ENCODE results near the gene BHLHE23.

BHLHE23 gene

DNA sequence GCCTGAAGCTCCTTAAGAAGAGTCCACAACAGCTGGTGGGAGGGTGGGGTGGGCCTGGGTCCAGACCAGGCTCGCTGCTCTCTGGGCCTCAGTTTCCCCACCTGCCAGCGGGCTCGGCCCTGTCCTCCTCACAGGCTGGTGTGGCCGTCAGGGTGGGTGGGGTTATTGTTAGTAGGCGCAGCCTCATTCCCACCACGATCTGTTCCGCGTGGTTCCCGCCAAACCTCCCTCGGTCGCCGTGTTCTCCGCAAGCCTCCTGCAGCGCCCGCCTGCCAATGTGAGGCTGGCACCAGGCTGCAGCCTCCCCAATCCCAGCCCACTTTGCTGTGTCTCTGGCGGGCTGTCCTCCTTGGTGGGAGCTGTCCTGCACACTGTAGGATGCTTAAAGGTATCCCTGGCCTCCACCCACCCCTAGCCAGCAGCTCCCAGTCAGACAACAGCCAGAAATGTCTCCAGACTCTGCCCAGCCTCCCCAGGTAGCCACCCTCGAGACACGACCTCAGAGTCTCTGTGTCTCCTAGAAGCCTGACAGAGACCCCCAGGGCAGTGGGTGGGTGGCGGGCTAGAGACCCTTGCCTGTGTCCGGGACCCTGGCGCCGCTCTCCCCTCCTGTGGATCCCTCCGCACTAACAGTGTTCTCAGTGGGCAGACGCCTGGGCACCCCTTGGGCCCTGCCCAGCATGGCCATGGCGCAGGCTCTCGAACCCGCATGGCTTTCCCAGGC lies 39.0 kb downstream of the BHLHE23 start:
- no peaks in the 10 kb centered on the region for H3K9me3 ChIP-seq (ENCODE audit: control insufficient read depth, low read length)
- no peak overlapping the region for H3K27ac ChIP-seq (ENCODE audit: insufficient read depth, low read depth, low read length, poor library complexity, severe bottlenecking)
- 93 to 94% methylated on average over 27 of the region's 27 CpGs for WGBS, 2 experiments
- H3K4me1 ChIP-seq (ENCODE audit: control insufficient read depth, insufficient read depth, low read length) = peaks cover 9% of the 10 kb centered on the region
- no peaks in the 10 kb centered on the region for H3K36me3 ChIP-seq (ENCODE audit: control insufficient read depth, insufficient read depth, low read length)
- H3K4me3 ChIP-seq (ENCODE audit: insufficient read depth, low read depth, low read length) = no peak overlapping the region
- peaks cover 12% of the 10 kb centered on the region for H3K27me3 ChIP-seq (ENCODE audit: control insufficient read depth, insufficient read depth, low read length, poor library complexity, severe bottlenecking)

DNA sequence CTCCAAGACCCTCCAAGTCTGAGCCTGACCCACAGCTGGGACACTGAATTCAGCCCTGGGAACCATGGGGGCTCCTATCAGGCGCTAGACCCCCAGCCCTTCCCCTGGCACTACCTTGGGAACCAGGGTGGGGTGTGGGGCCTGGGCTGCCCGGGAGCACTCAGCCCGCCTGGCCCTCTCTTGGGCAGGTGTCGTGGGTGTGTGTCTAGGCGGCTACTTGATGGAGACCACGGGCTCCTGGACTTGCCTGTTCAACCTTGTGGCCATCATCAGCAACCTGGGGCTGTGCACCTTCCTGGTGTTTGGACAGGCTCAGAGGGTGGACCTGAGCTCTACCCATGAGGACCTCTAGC lies 39.6 kb downstream of the BHLHE23 start:
- Histone ChIP-seq H3K4me1 (ENCODE audit: control insufficient read depth, insufficient read depth, low read length) (peaks cover 3% of the 10 kb centered on the region), H3K4me3 (ENCODE audit: insufficient read depth, low read depth, low read length) (no peak overlapping the region), H3K9me3 (ENCODE audit: control insufficient read depth, low read length) (no peaks in the 10 kb centered on the region), H3K36me3 (ENCODE audit: control insufficient read depth, insufficient read depth, low read length) (no peaks in the 10 kb centered on the region), H3K27me3 (ENCODE audit: control insufficient read depth, insufficient read depth, low read length, poor library complexity, severe bottlenecking) (peaks cover 6% of the 10 kb centered on the region), H3K27ac (ENCODE audit: insufficient read depth, low read depth, low read length, poor library complexity, severe bottlenecking) (no peak overlapping the region)
- WGBS, 2 experiments = 84 to 88% methylated on average over 6 of the region's 6 CpGs

DNA sequence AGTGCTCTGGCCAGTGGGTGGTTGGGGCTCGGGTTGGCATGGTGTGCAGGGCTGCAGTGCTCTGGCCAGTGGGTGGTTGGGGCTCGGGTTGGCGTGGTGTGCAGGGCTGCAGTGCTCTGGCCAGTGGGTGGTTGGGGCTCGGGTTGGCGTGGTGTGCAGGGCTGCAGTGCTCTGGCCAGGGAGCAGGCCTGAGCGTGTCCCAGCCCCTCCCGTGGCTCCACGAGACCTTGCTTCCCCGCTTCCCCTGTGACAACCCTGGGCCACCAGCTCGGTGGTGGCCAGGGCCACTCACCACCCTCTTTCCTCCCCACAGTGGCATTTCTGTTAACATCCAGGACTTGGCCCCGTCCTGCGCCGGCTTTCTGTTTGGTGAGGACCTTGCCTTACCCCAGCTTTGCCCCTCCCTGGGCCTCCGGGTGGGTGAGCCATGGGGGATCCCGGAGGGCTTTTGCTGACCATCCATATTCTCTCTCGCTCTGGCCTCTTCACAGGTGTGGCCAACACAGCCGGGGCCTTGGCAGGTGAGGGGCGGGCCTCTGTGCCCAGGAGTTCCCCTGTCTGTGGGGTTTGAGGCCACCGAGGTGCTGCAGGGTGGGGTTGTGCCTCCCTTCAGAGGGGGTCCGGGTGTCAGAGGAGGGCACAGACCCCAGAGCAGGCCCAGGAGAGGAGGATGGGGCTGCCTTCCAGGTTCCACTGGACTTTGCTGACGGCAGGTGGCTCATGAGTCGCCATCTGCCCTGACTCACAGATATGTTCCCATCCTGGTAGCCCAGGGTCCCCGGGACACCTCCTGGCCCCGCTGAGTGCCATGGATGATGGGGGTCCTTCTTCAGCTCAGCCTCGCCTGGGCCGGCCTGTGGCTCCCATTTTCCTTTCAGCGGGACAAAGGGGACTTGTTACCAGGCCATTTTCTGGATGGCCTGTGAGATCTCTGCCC lies 40.3 kb downstream of the BHLHE23 start:
- H3K27me3 ChIP-seq (ENCODE audit: control insufficient read depth, insufficient read depth, low read length, poor library complexity, severe bottlenecking) = peaks cover 3% of the 10 kb centered on the region
- H3K9me3 ChIP-seq (ENCODE audit: control insufficient read depth, low read length) = no peaks in the 10 kb centered on the region
- 94 to 95% methylated on average over 26 of the region's 27 CpGs for WGBS, 2 experiments
- H3K36me3 ChIP-seq (ENCODE audit: control insufficient read depth, insufficient read depth, low read length) = no peaks in the 10 kb centered on the region
- H3K4me3 ChIP-seq (ENCODE audit: insufficient read depth, low read depth, low read length) = no peak overlapping the region
- H3K4me1 ChIP-seq (ENCODE audit: control insufficient read depth, insufficient read depth, low read length) = peaks cover 3% of the 10 kb centered on the region
- H3K27ac ChIP-seq (ENCODE audit: insufficient read depth, low read depth, low read length, poor library complexity, severe bottlenecking) = no peak overlapping the region

DNA sequence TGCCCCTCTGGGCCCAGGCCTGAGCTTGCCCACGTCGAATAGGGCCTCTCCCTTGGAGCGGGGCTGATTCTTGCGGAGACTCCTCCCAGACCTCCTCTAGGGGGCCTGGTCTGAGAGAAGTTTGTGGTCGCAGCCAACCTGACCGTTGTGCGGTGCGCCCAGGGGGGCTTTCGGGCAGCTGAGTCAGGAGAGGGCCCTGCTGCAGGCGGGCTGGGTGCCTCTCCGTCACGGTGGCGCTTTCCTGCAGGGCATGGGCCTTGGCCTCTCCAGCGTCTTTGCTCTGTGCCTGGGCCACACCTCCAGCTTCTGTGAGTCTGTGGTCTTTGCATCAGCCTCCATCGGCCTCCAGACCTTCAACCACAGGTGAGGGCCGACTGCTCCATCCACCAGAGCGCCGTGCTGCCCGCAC lies 41.4 kb downstream of the BHLHE23 start:
- no peaks in the 10 kb centered on the region for H3K4me1 ChIP-seq (ENCODE audit: control insufficient read depth, insufficient read depth, low read length)
- H3K27me3 ChIP-seq (ENCODE audit: control insufficient read depth, insufficient read depth, low read length, poor library complexity, severe bottlenecking) = no peaks in the 10 kb centered on the region
- H3K36me3 ChIP-seq (ENCODE audit: control insufficient read depth, insufficient read depth, low read length) = no peaks in the 10 kb centered on the region
- 79 to 81% methylated on average over 19 of the region's 19 CpGs for WGBS, 2 experiments
- H3K9me3 ChIP-seq (ENCODE audit: control insufficient read depth, low read length) = no peaks in the 10 kb centered on the region
- no peak overlapping the region for H3K27ac ChIP-seq (ENCODE audit: insufficient read depth, low read depth, low read length, poor library complexity, severe bottlenecking)
- H3K4me3 ChIP-seq (ENCODE audit: insufficient read depth, low read depth, low read length) = no peak overlapping the region

DNA sequence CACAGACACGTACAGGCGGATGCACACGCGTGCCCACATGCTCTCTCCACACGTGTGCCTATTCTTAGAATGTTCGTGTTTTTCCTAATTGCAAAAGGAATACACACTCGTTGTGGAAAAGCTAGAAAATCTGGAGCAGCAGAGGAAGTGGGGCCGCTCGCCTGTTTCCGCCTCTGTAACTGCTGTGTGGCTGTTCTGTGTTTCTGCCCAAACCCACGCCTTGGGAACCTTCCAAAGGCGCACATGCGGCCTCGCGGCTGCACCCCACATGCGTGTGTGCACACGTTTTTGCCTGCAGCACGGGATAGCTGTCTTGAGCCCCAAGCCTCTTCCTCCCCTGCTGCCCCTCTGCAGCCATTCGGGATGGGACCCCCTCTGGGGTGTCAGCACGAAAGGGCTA lies 42.1 kb downstream of the BHLHE23 start:
- H3K36me3 ChIP-seq (ENCODE audit: control insufficient read depth, insufficient read depth, low read length) = no peaks in the 10 kb centered on the region
- H3K27ac ChIP-seq (ENCODE audit: insufficient read depth, low read depth, low read length, poor library complexity, severe bottlenecking) = no peak overlapping the region
- no peaks in the 10 kb centered on the region for H3K27me3 ChIP-seq (ENCODE audit: control insufficient read depth, insufficient read depth, low read length, poor library complexity, severe bottlenecking)
- H3K9me3 ChIP-seq (ENCODE audit: control insufficient read depth, low read length) = no peaks in the 10 kb centered on the region
- 92 to 94% methylated on average over 20 of the region's 20 CpGs for WGBS, 2 experiments
- H3K4me3 ChIP-seq (ENCODE audit: insufficient read depth, low read depth, low read length) = no peak overlapping the region
- no peaks in the 10 kb centered on the region for H3K4me1 ChIP-seq (ENCODE audit: control insufficient read depth, insufficient read depth, low read length)

DNA sequence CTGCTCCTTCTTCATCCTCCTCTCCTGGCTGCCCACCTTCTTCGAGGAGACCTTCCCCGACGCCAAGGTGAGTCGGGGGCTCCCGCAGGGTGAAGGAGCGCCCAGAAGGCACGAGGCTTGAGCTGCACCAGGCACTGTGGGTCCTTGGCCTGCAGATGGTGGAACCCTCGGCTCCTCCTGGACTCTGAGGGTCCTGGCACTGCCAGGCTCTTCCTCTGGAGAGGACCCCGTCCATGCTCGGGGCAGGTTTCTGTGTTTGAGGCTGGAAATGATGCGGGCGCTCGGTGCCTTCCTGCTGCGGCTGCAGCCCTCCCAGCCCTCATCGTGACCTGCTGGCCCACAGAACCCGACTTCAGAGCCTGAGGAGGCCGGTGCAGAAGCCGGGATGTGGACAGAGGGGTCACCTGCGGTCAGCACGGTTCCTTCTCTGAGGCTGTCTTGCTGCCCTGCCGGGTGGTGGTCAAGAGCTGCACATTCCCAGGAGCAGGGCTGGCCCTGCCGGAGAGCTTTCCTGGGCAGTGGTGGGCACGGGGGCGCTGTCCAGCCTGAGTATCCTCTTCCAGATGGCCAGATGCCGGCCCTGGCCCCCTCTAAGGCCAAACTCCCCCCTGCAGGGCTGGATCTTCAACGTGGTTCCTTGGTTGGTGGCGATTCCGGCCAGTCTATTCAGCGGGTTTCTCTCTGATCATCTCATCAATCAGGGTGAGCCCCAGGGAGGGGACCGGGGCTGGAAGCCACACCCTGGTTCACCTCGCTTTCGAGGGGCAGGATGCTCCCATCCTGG lies 43.0 kb downstream of the BHLHE23 start:
- 94% methylated on average over 32 of the region's 32 CpGs for WGBS, 2 experiments
- no peaks in the 10 kb centered on the region for H3K9me3 ChIP-seq (ENCODE audit: control insufficient read depth, low read length)
- no peaks in the 10 kb centered on the region for H3K4me1 ChIP-seq (ENCODE audit: control insufficient read depth, insufficient read depth, low read length)
- no peaks in the 10 kb centered on the region for H3K36me3 ChIP-seq (ENCODE audit: control insufficient read depth, insufficient read depth, low read length)
- no peaks in the 10 kb centered on the region for H3K27me3 ChIP-seq (ENCODE audit: control insufficient read depth, insufficient read depth, low read length, poor library complexity, severe bottlenecking)
- no peak overlapping the region for H3K4me3 ChIP-seq (ENCODE audit: insufficient read depth, low read depth, low read length)
- H3K27ac ChIP-seq (ENCODE audit: insufficient read depth, low read depth, low read length, poor library complexity, severe bottlenecking) = no peak overlapping the region

DNA sequence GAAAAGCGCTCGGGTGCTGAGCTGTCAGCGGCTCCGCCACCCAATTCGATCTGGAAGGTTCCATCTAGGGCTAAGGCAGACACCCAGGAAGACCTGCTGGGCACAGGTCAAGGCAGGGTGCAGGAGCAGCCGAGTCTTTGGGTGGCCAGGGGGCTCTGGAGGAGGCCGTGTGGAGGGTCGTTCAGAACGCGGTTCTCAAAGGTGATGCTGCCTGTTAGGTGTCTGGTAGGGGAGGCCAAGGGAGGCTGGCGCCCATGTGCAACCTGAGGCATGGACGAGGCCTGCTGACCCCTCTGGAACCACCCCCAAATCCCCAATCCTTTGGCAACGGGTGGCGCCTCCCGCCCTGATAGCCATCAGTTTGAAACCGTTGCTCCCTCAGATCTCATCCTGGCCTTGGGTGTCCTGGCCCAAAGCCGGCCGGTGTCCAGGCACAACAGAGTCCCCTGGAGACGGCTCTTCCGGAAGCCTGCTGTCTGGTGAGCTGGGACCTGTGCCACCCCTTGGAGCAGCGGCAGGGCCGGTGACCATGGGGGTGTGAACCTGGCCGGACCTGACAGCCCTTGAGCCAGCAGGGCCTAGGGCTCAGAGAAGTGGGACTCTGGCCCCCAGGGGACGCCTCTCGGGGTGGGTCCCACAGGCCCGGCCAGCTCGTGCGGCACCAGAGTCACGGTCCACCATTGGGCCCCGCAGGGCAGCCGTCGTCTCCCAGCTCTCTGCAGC lies 43.7 kb downstream of the BHLHE23 start:
- H3K4me1 ChIP-seq (ENCODE audit: control insufficient read depth, insufficient read depth, low read length) = no peaks in the 10 kb centered on the region
- 90 to 91% methylated on average over 32 of the region's 32 CpGs for WGBS, 2 experiments
- H3K27me3 ChIP-seq (ENCODE audit: control insufficient read depth, insufficient read depth, low read length, poor library complexity, severe bottlenecking) = no peaks in the 10 kb centered on the region
- H3K4me3 ChIP-seq (ENCODE audit: insufficient read depth, low read depth, low read length) = no peak overlapping the region
- H3K27ac ChIP-seq (ENCODE audit: insufficient read depth, low read depth, low read length, poor library complexity, severe bottlenecking) = no peak overlapping the region
- H3K36me3 ChIP-seq (ENCODE audit: control insufficient read depth, insufficient read depth, low read length) = no peaks in the 10 kb centered on the region
- no peaks in the 10 kb centered on the region for H3K9me3 ChIP-seq (ENCODE audit: control insufficient read depth, low read length)

DNA sequence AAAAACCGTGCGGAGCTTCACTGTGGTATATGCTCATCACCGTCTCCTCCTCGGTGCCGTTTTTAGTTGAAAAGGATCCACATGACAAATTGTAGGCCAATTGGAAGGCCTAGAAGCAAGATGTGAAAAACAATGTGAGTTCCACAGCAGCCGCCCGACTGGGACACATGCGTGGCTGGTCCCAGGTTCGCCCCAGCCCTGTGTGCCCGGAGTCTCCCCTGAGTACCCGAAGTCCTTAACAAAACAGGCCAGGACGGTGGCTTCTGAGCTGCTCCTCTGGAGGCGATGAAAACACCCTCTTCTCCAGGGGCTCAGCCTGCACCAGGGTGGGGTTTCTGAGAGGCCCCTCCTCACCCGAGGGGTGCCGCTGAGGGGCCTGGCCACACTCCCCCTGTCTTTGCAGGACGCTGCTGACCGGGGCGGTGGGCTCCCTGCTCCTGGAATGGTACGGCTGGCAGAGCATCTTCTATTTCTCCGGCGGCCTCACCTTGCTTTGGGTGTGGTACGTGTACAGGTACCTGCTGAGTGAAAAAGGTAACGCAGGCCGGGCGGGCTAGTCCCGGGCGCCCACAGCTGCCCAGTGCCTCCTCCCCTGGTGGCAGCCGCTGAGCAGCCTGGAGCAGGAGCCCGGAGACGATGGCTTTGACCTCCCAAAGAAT lies 44.4 kb downstream of the BHLHE23 start:
- no peak overlapping the region for H3K27ac ChIP-seq (ENCODE audit: insufficient read depth, low read depth, low read length, poor library complexity, severe bottlenecking)
- H3K9me3 ChIP-seq (ENCODE audit: control insufficient read depth, low read length) = no peaks in the 10 kb centered on the region
- H3K4me3 ChIP-seq (ENCODE audit: insufficient read depth, low read depth, low read length) = no peak overlapping the region
- 96% methylated on average over 30 of the region's 30 CpGs for WGBS, 2 experiments
- no peaks in the 10 kb centered on the region for H3K4me1 ChIP-seq (ENCODE audit: control insufficient read depth, insufficient read depth, low read length)
- no peaks in the 10 kb centered on the region for H3K36me3 ChIP-seq (ENCODE audit: control insufficient read depth, insufficient read depth, low read length)
- no peaks in the 10 kb centered on the region for H3K27me3 ChIP-seq (ENCODE audit: control insufficient read depth, insufficient read depth, low read length, poor library complexity, severe bottlenecking)

DNA sequence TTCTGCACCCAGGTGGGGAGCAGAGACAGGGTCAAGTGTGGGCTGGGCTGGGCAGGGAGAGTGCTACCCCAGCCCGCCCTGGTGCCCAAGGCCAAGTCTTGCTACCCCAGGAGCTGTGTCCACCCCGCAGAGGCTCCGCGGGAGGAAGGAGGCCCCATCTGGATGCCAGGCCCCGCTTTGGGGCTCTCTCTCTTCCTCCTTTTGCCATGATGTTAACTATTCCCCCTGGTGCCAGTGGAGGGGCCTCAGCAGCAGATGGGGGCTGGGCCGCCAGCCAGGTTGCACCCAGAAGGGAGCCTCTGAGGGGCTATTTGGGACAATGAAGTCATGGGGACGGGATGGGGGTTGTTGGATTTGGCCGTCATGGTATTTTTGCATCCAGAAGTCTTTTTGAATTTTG lies 45.0 kb downstream of the BHLHE23 start:
- no peaks in the 10 kb centered on the region for H3K4me1 ChIP-seq (ENCODE audit: control insufficient read depth, insufficient read depth, low read length)
- no peaks in the 10 kb centered on the region for H3K27me3 ChIP-seq (ENCODE audit: control insufficient read depth, insufficient read depth, low read length, poor library complexity, severe bottlenecking)
- H3K27ac ChIP-seq (ENCODE audit: insufficient read depth, low read depth, low read length, poor library complexity, severe bottlenecking) = no peak overlapping the region
- no peaks in the 10 kb centered on the region for H3K36me3 ChIP-seq (ENCODE audit: control insufficient read depth, insufficient read depth, low read length)
- no peak overlapping the region for H3K4me3 ChIP-seq (ENCODE audit: insufficient read depth, low read depth, low read length)
- no peaks in the 10 kb centered on the region for H3K9me3 ChIP-seq (ENCODE audit: control insufficient read depth, low read length)
- WGBS, 2 experiments = 91 to 96% methylated on average over 8 of the region's 8 CpGs
